SIG-M5 treated with dmso at 0.1 percent for 504 hours (cell line): Measurements from ENCODE around the gene SLC4A9.

Source experiments
- DNase-seq: peaks from one replicate; lab custom pipeline; 2025; ENCODE audit not compliant: unreplicated experiment; lab: John Stamatoyannopoulos, UW

The SLC4A9 gene

GRCh38 chr5:140360101-140360500 lies at the start of gene SLC4A9:
Gene SLC4A9 (plus strand): TSS chr5:140360194. CDS start chr5:140360237, 43 bp downstream.
- DNase-seq, result no peak

GRCh38 chr5:140310434-140310833 lies 49.6 kb upstream of the SLC4A9 start:
- no peak for DNase-seq

GRCh38 chr5:140311011-140311467 lies 49.0 kb upstream of the SLC4A9 start:
- no peak for DNase-seq

GRCh38 chr5:140312067-140312790 lies 47.8 kb upstream of the SLC4A9 start:
- DNase-seq, result peak; percentile 38

- no peak for DNase-seq
These were observed 47.2 kb upstream of the SLC4A9 start for GRCh38 chr5:140312791-140313189.

GRCh38 chr5:140317859-140318258 lies 42.1 kb upstream of the SLC4A9 start:
- no peak for DNase-seq

- DNase-seq, result no peak
These were observed 41.2 kb upstream of the SLC4A9 start for GRCh38 chr5:140318792-140319191.

GRCh38 chr5:140319833-140320232 lies 40.2 kb upstream of the SLC4A9 start:
- peak; percentile 88 for DNase-seq

GRCh38 chr5:140321796-140322195 lies 38.2 kb upstream of the SLC4A9 start:
- DNase-seq, result peak; percentile 95

GRCh38 chr5:140322751-140323731 lies 37.0 kb upstream of the SLC4A9 start:
- DNase-seq, result no peak

GRCh38 chr5:140324041-140324600 lies 35.9 kb upstream of the SLC4A9 start:
- DNase-seq, result no peak

GRCh38 chr5:140324617-140325241 lies 35.3 kb upstream of the SLC4A9 start:
- peak; percentile 58 for DNase-seq

- no peak for DNase-seq
These were observed 34.5 kb upstream of the SLC4A9 start for GRCh38 chr5:140325486-140325885.

GRCh38 chr5:140327589-140327988 lies 32.4 kb upstream of the SLC4A9 start:
- DNase-seq, result no peak

- no peak for DNase-seq
These were observed 31.8 kb upstream of the SLC4A9 start for GRCh38 chr5:140328036-140328764.

GRCh38 chr5:140329739-140330481 lies 30.1 kb upstream of the SLC4A9 start:
- no peak for DNase-seq

- DNase-seq, result no peak
These were observed 28.4 kb upstream of the SLC4A9 start for GRCh38 chr5:140331638-140332037.

- no peak for DNase-seq
These were observed 23.6 kb upstream of the SLC4A9 start for GRCh38 chr5:140336388-140336787.

GRCh38 chr5:140337880-140338279 lies 22.1 kb upstream of the SLC4A9 start:
- DNase-seq, result no peak

GRCh38 chr5:140338336-140338735 lies 21.7 kb upstream of the SLC4A9 start:
- DNase-seq, result no peak
